SK-N-MC (cell line): ENCODE results near the gene SEMG2.

Experiments
- FOXP2 ChIP-seq: optimal IDR thresholded peaks from 2 replicates; pipeline ENCODE3; 2011; ENCODE audit warnings: mild to moderate bottlenecking, moderate library complexity; ENCODE audit not compliant: insufficient read depth; ENCODE audit errors: extremely low read length, control extremely low read depth
- POLR2AphosphoS5 ChIP-seq: IDR thresholded peaks from 2 replicates; pipeline ENCODE4 v1.6.1; 2012; ENCODE audit warnings: mild to moderate bottlenecking, low read depth, low read length, borderline replicate concordance

GRCh38 chr20:45176526-45177267, 44.5 kb upstream of the SEMG2 start:
- TF ChIP-seq FOXP2 (no peak), POLR2AphosphoS5 (no peak)
